ENCODE data around the gene HSD11B1L. TPM values are rescaled to one million over a fixed set of nuclear protein-coding genes. Genes with fewer than 3 reads are reported as not detected.

The HSD11B1L gene
- total RNA-seq, 2 donors from 2014 or later: 7.7 to 12.7 TPM

- Mint-ChIP-seq H3K36me3 (ENCODE audit: low read depth) (peaks cover 70% of the 10 kb centered on the region), H3K4me1 (peaks cover 1% of the 10 kb centered on the region), H3K27ac (no peak overlapping the region), H3K9me3 (no peaks in the 10 kb centered on the region), H3K4me3 (no peak overlapping the region), H3K27me3 (ENCODE audit: insufficient read depth) (no peaks in the 10 kb centered on the region)
- no peak for DNase-seq
- no peak for TF ChIP-seq CTCF (conservative IDR thresholded peaks at IDR 0.05)
- Histone ChIP-seq H3K9me3 (ENCODE audit: control insufficient read depth, low read length) (no peaks in the 10 kb centered on the region), H3K4me3 (ENCODE audit: low read length) (no peak overlapping the region), H3K27ac (ENCODE audit: low read depth, low read length) (no peak overlapping the region), H3K36me3 (ENCODE audit: control insufficient read depth, insufficient read depth, low read length) (peaks cover 71% of the 10 kb centered on the region), H3K27me3 (ENCODE audit: control insufficient read depth, insufficient read depth, low read length, poor library complexity, severe bottlenecking) (no peaks in the 10 kb centered on the region), H3K9ac (ENCODE audit: extremely low read depth, low read length, poor library complexity, severe bottlenecking) (no peak overlapping the region), H3K4me1 (ENCODE audit: control insufficient read depth, insufficient read depth, low read length) (no peaks in the 10 kb centered on the region)
- 93 to 100% methylated on average over 3 to 4 of the region's 4 CpGs for WGBS, 2 experiments (ENCODE audit: insufficient coverage in 1 of 2, insufficient read length in 1 of 2)
These were observed 39.7 kb upstream of the HSD11B1L start for GRCh38 chr19:5641171-5641570.

- 94% methylated on average over 2 of the region's 2 CpGs for WGBS, 2 experiments (ENCODE audit: insufficient coverage in 1 of 2, insufficient read length in 1 of 2)
- no peaks in the 10 kb centered on the region for H3K4me1 ChIP-seq (ENCODE audit: control insufficient read depth, insufficient read depth, low read length)
- peaks cover 78% of the 10 kb centered on the region for H3K36me3 Mint-ChIP-seq (ENCODE audit: low read depth)
- peaks cover 79% of the 10 kb centered on the region for H3K36me3 ChIP-seq (ENCODE audit: control insufficient read depth, insufficient read depth, low read length)
- H3K27me3 Mint-ChIP-seq (ENCODE audit: insufficient read depth): no peaks in the 10 kb centered on the region
- H3K4me1 Mint-ChIP-seq: peaks cover 1% of the 10 kb centered on the region
- no peak for DNase-seq
- H3K9me3 Mint-ChIP-seq: no peaks in the 10 kb centered on the region
- H3K27me3 ChIP-seq (ENCODE audit: control insufficient read depth, insufficient read depth, low read length, poor library complexity, severe bottlenecking): no peaks in the 10 kb centered on the region
- TF ChIP-seq CTCF (conservative IDR thresholded peaks at IDR 0.05): no peak
- no peak overlapping the region for H3K27ac ChIP-seq (ENCODE audit: low read depth, low read length)
- no peaks in the 10 kb centered on the region for H3K9me3 ChIP-seq (ENCODE audit: control insufficient read depth, low read length)
- H3K4me3 Mint-ChIP-seq: no peak overlapping the region
- H3K9ac ChIP-seq (ENCODE audit: extremely low read depth, low read length, poor library complexity, severe bottlenecking): no peak overlapping the region
- H3K27ac Mint-ChIP-seq: no peak overlapping the region
- H3K4me3 ChIP-seq (ENCODE audit: low read length): no peak overlapping the region
These were observed 38.6 kb upstream of the HSD11B1L start for GRCh38 chr19:5642204-5642603.

- no peak overlapping the region for H3K27ac Mint-ChIP-seq
- peaks cover 79% of the 10 kb centered on the region for H3K36me3 ChIP-seq (ENCODE audit: control insufficient read depth, insufficient read depth, low read length)
These were observed 37.8 kb upstream of the HSD11B1L start for GRCh38 chr19:5643060-5643459.

More at GRCh38 chr19:5643060-5643459, 37.8 kb upstream of the HSD11B1L start:
- TF ChIP-seq CTCF (conservative IDR thresholded peaks at IDR 0.05): no peak
- peaks cover 1% of the 10 kb centered on the region for H3K4me1 Mint-ChIP-seq
- H3K27me3 Mint-ChIP-seq (ENCODE audit: insufficient read depth): no peaks in the 10 kb centered on the region
- H3K4me3 Mint-ChIP-seq: no peak overlapping the region
- no peaks in the 10 kb centered on the region for H3K27me3 ChIP-seq (ENCODE audit: control insufficient read depth, insufficient read depth, low read length, poor library complexity, severe bottlenecking)
- H3K9me3 Mint-ChIP-seq: no peaks in the 10 kb centered on the region
- no peak for DNase-seq
- H3K27ac ChIP-seq (ENCODE audit: low read depth, low read length): no peak overlapping the region
- H3K9me3 ChIP-seq (ENCODE audit: control insufficient read depth, low read length): no peaks in the 10 kb centered on the region
- no peaks in the 10 kb centered on the region for H3K4me1 ChIP-seq (ENCODE audit: control insufficient read depth, insufficient read depth, low read length)
- H3K36me3 Mint-ChIP-seq (ENCODE audit: low read depth): peaks cover 79% of the 10 kb centered on the region
- no peak overlapping the region for H3K9ac ChIP-seq (ENCODE audit: extremely low read depth, low read length, poor library complexity, severe bottlenecking)
- 96% methylated on average over 3 to 4 of the region's 4 CpGs for WGBS, 2 experiments (ENCODE audit: insufficient coverage in 1 of 2, insufficient read length in 1 of 2)
- H3K4me3 ChIP-seq (ENCODE audit: low read length): no peak overlapping the region

Measured in endodermal cell (in vitro differentiated cells).